Neuronal stem cell (in vitro differentiated cells): ENCODE measurements around the gene LDLRAD1. TPM values are rescaled to one million over a fixed set of nuclear protein-coding genes. Genes with fewer than 3 reads are reported as not detected.
A peak's percentile ranks its signal among the peaks of the same experiment; 100 is the strongest.

Experiments
- DNase-seq: peaks from one replicate; pipeline ENCODE4 v3.0.0-alpha.2; 2013; ENCODE audit warnings: low spot score
- H2AFZ ChIP-seq: one replicate; pipeline ENCODE4 v1.6.1; 2013; ENCODE audit warnings: mild to moderate bottlenecking, low read length, inconsistent platforms
- H2AK5ac ChIP-seq: 2 replicates; pipeline ENCODE4 v1.6.1; 2013; ENCODE audit warnings: low read depth, mild to moderate bottlenecking, inconsistent platforms, low read length, moderate library complexity, mixed read lengths
- H2BK120ac ChIP-seq: 2 replicates; pipeline ENCODE4 v1.6.1; 2013; ENCODE audit warnings: low read depth, mild to moderate bottlenecking, inconsistent platforms, low read length, moderate library complexity, mixed read lengths
- H2BK12ac ChIP-seq: one replicate; pipeline ENCODE4 v1.6.1; 2013; ENCODE audit warnings: low read length, inconsistent platforms
- H2BK15ac ChIP-seq: 2 replicates; pipeline ENCODE4 v1.6.1; 2013; ENCODE audit warnings: mild to moderate bottlenecking, low read length, inconsistent platforms, mixed read lengths
- H2BK5ac ChIP-seq: one replicate; pipeline ENCODE4 v1.6.1; 2013; ENCODE audit warnings: inconsistent platforms, mild to moderate bottlenecking, low read length, moderate library complexity
- H3K14ac ChIP-seq: one replicate; pipeline ENCODE4 v1.6.1; 2013; ENCODE audit warnings: low read length, inconsistent platforms
- H3K18ac ChIP-seq: 2 replicates; pipeline ENCODE4 v1.6.1; 2013; ENCODE audit warnings: low read length, inconsistent platforms
- H3K23ac ChIP-seq: 2 replicates; pipeline ENCODE4 v1.6.1; 2013; ENCODE audit warnings: low read depth, mild to moderate bottlenecking, mixed read lengths, low read length, inconsistent platforms; ENCODE audit not compliant: poor library complexity
- H3K27ac ChIP-seq: replicated peaks from 3 replicates; pipeline ENCODE4 v1.5.1; 2013; ENCODE audit warnings: low read length, inconsistent platforms
- H3K27me3 ChIP-seq, 3 experiments: 2 replicates each; pipeline ENCODE4 v1.6.1; 2013; ENCODE audit warnings: low read length in 3 of 3, mild to moderate bottlenecking in 2 of 3, inconsistent platforms in 1 of 3, low read depth in 1 of 3, mixed read lengths in 1 of 3, moderate library complexity in 1 of 3; ENCODE audit not compliant: control insufficient read depth in 3 of 3, insufficient read depth in 3 of 3
- H3K36me3 ChIP-seq, 2 donors: replicated peaks in 1 of 2; 2 replicates each; pipeline ENCODE4 v1.6.1; 2013; ENCODE audit warnings: low read length in 2 of 2; ENCODE audit not compliant: control insufficient read depth in 2 of 2, insufficient read depth in 2 of 2
- H3K4ac ChIP-seq: 2 replicates; pipeline ENCODE4 v1.6.1; 2013; ENCODE audit warnings: inconsistent platforms, mild to moderate bottlenecking, low read length, moderate library complexity
- H3K4me1 ChIP-seq, 2 donors: 1 replicate in 1 of 2; 2 replicates in 1 of 2; pipeline ENCODE4 v1.6.1; 2013; ENCODE audit warnings: low read length in 2 of 2, low read depth in 1 of 2; ENCODE audit not compliant: control insufficient read depth in 2 of 2, insufficient read depth in 1 of 2
- H3K4me2 ChIP-seq: one replicate; pipeline ENCODE4 v1.6.1; 2013; ENCODE audit warnings: mild to moderate bottlenecking, low read length, inconsistent platforms; ENCODE audit not compliant: insufficient read depth, poor library complexity, severe bottlenecking
- H3K4me3 ChIP-seq, 2 donors: 2 replicates each; pipeline ENCODE4 v1.5.1; 2013; ENCODE audit warnings: low read length in 2 of 2, mild to moderate bottlenecking in 2 of 2, inconsistent platforms in 1 of 2, moderate library complexity in 1 of 2
- H3K79me1 ChIP-seq: one replicate; pipeline ENCODE4 v1.6.1; 2013; ENCODE audit warnings: low read depth, mild to moderate bottlenecking, inconsistent platforms, low read length, moderate library complexity
- H3K9ac ChIP-seq: one replicate; pipeline ENCODE4 v1.6.1; 2013; ENCODE audit warnings: mild to moderate bottlenecking, low read depth, low read length, inconsistent platforms; ENCODE audit not compliant: poor library complexity
- H3K9me3 ChIP-seq, 2 donors: replicated peaks in 1 of 2; 2 replicates each; pipeline versions ENCODE3 to v1.6.1; 2013; ENCODE audit warnings: low read length in 2 of 2, mild to moderate bottlenecking in 2 of 2, inconsistent platforms in 1 of 2, low read depth in 1 of 2, mixed read lengths in 1 of 2, moderate library complexity in 1 of 2; ENCODE audit not compliant: control insufficient read depth in 2 of 2, insufficient read depth in 1 of 2
- H4K8ac ChIP-seq: one replicate; pipeline ENCODE4 v1.6.1; 2013; ENCODE audit warnings: low read depth, mild to moderate bottlenecking, inconsistent platforms, low read length, moderate library complexity
- H4K91ac ChIP-seq: one replicate; pipeline ENCODE4 v1.6.1; 2013; ENCODE audit warnings: low read length, low read depth, mild to moderate bottlenecking, inconsistent platforms; ENCODE audit not compliant: poor library complexity
- WGBS, 2 donors: extraction: QIAGEN DNeasy Blood & Tissue Kit; methylation state at CpG; one replicate each; pipeline ENCODE4 v1.1.7; 2013; ENCODE audit warnings: missing lambda C conversion rate in 2 of 2, mixed read lengths in 1 of 2; ENCODE audit not compliant: insufficient read length in 2 of 2, insufficient replicate concordance in 1 of 2; ENCODE audit errors: extremely low coverage in 2 of 2; 5-methylcytosine and 5-hydroxymethylcytosine counted together
- polyA plus RNA-seq, 2 experiments: library from polyadenylated mRNA; stranded (reverse); fragments of 200-250 nt; gene quantifications; one replicate each; pipeline ENCODE4 v1.2.3, GENCODE V29; 2013

LDLRAD1 gene, protein sequence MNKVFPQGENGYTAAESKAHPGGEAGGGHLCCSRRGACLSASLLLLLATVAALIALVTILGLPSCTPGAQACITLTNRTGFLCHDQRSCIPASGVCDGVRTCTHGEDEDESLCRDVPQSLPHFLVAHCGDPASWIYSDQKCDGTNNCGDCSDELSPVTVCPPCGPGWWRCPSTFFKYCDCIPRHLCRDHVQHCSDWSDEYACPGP
- polyA plus RNA-seq (2013, experiment 1 of 2): not detected
- not detected for polyA plus RNA-seq (2013, experiment 2 of 2)

DNA sequence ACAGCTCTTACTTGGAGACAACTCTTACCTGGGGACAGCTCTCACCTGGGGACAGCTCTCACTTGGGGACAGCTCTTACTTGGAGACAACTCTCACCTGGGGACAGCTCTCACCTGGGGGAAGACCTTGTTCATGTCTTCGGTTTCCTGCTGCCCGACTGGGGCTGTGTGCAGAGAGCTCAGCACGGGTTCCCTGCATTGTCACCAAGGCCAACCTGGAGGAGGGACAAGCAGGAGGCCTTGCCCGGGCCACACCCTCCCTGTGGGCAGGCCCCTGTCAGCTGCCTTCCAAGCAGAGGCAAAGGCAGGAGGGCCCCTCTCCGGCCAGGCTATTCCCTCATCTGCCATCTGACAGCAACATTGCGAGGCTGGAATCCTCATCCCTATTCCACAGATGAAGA, at the start of gene LDLRAD1:
TSS of gene LDLRAD1 (minus strand) at position 208 of the 400 bp plus-strand sequence. CDS start at position 134, 74 bp downstream.
- Histone ChIP-seq H3K14ac (no peak within 1 kb of the TSS), H3K27me3 (peaks cover 0 to 42% (median 0%) of the 10 kb centered on the region in 3 experiments), H2BK5ac (no peak within 1 kb of the TSS), H3K23ac (no peak within 1 kb of the TSS), H4K8ac (no peak within 1 kb of the TSS), H2AFZ (no peak within 1 kb of the TSS), H3K4me2 (no peak within 1 kb of the TSS), H3K4me1 (peaks cover 0 to under 1% of the 10 kb centered on the region in 2 donors), H3K9me3 (no peaks in the 10 kb centered on the region), H2BK15ac (no peak within 1 kb of the TSS), H2AK5ac (no peak within 1 kb of the TSS), H4K91ac (no peak within 1 kb of the TSS), H3K4me3 (peak within 1 kb of the TSS in 1 of 2 donors; percentile 45), H3K18ac (peak within 1 kb of the TSS; percentile 19), H3K36me3 (no peaks in the 10 kb centered on the region), H3K79me1 (no peaks in the 10 kb centered on the region), H2BK12ac (no peak within 1 kb of the TSS), H2BK120ac (no peak within 1 kb of the TSS), H3K4ac (no peak within 1 kb of the TSS), H3K9ac (no peak within 1 kb of the TSS), H3K27ac (no peak within 1 kb of the TSS)
- no peak for DNase-seq
- WGBS, 2 donors: no CpG with 5 or more reads among the region's 6 CpGs

DNA sequence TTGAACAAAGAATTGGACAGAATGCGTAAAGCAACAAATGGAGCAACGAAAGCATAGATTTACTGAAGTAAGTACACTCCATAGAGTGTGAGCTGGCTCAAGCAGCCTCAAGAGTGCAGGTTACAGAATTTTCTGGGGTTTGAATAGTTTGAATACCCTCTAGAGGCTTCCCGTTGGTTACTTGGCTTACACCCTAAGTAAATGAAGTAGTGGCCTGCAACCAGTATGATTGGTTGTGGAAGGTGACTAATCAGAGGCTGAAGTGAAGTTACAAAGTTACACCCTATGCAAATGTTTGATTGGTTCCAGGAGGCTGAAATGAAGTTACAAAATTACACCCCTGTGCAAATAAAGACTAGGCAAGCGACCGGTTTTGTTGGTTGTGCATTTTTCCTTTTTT, 46.3 kb upstream of the LDLRAD1 start:
- WGBS, 2 donors: no CpG with 5 or more reads among the region's 5 CpGs
- H3K14ac ChIP-seq: no peak overlapping the region
- no peaks in the 10 kb centered on the region for H3K27me3 ChIP-seq
- H3K23ac ChIP-seq: no peak overlapping the region
- H3K18ac ChIP-seq: no peak overlapping the region
- DNase-seq: no peak
- no peak overlapping the region for H3K4me3 ChIP-seq
- no peaks in the 10 kb centered on the region for H3K36me3 ChIP-seq
- H3K79me1 ChIP-seq: no peaks in the 10 kb centered on the region
- no peak overlapping the region for H4K91ac ChIP-seq
- no peak overlapping the region for H3K27ac ChIP-seq
- H3K4ac ChIP-seq: no peak overlapping the region
- no peak overlapping the region for H2AFZ ChIP-seq
- no peak overlapping the region for H2BK15ac ChIP-seq
- H3K9ac ChIP-seq: no peak overlapping the region
- no peaks in the 10 kb centered on the region for H3K4me1 ChIP-seq
- no peak overlapping the region for H2AK5ac ChIP-seq
- H2BK12ac ChIP-seq: no peak overlapping the region
- no peak overlapping the region for H2BK120ac ChIP-seq
- no peak overlapping the region for H2BK5ac ChIP-seq
- H4K8ac ChIP-seq: no peak overlapping the region
- H3K9me3 ChIP-seq: no peaks in the 10 kb centered on the region
- H3K4me2 ChIP-seq: no peak overlapping the region

DNA sequence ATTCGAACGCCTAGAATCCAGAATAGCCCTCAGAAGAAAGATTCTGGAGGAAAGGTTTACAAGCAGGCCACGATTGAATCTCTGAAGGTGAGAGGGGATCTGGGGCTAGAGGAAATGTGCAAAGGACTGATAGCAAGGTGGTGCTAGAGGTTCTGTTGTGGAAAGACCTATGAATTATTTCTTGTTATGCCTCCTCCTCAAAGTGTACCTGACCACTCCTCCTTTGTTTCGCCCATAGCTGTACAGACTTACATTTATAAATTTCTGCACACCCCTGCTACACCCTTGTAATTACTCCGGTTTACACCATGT, 36.4 kb upstream of the LDLRAD1 start:
- H3K14ac ChIP-seq: no peak overlapping the region
- H2AFZ ChIP-seq: peak overlapping the region; percentile 94
- no peak overlapping the region for H2BK5ac ChIP-seq
- DNase-seq: no peak
- H2BK12ac ChIP-seq: no peak overlapping the region
- H3K9me3 ChIP-seq: no peaks in the 10 kb centered on the region
- no CpG with 5 or more reads among the region's 5 CpGs for WGBS, 2 donors
- H3K4ac ChIP-seq: no peak overlapping the region
- no peak overlapping the region for H2BK15ac ChIP-seq
- peaks cover 2 to 4% of the 10 kb centered on the region in 2 donors for H3K4me1 ChIP-seq
- H3K4me3 ChIP-seq: peak overlapping the region in 1 of 2 donors; percentile 67
- no peak overlapping the region for H3K23ac ChIP-seq
- H4K91ac ChIP-seq: no peak overlapping the region
- no peak overlapping the region for H2AK5ac ChIP-seq
- no peak overlapping the region for H3K9ac ChIP-seq
- no peaks in the 10 kb centered on the region for H3K27me3 ChIP-seq
- H3K36me3 ChIP-seq: no peaks in the 10 kb centered on the region
- H3K18ac ChIP-seq: no peak overlapping the region
- no peak overlapping the region for H3K27ac ChIP-seq
- peak overlapping the region; percentile 26 for H3K4me2 ChIP-seq
- no peak overlapping the region for H2BK120ac ChIP-seq
- no peak overlapping the region for H4K8ac ChIP-seq
- H3K79me1 ChIP-seq: no peaks in the 10 kb centered on the region

DNA sequence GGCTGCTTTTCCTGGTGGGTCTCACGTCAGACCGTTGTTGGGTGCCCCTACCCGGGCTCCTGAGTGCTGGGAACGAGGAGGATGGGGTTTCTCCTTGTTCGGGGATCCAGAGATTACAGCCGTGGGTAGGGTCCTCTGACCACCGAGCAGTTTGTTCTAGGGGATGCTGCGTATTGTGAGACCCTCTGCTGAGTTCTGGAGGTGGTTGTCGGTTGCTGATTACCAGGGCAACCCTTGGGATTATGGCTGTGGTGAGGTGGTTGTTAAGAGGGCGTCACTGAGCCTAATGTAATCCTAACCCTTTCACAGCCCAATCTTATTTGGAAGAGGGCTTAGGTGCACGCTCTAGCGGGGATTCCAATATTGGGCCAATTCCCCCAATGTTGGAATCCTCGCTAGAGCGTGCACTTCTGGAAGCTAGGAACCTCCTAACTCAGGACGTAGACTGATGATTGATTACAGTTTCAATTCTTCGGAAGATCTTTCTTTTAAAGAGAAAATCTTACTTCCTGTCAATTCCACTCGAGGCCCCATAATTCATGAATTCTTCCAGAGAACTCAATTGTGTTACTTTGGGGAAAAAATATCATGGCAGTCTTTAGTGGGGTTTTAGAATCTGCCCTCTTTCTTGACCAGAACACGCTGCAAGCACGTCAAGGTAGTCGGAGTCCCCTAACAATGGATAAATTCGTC, 35.9 kb upstream of the LDLRAD1 start:
- no peak overlapping the region for H2BK120ac ChIP-seq
- DNase-seq: no peak
- H3K14ac ChIP-seq: no peak overlapping the region
- H2BK15ac ChIP-seq: no peak overlapping the region
- no peak overlapping the region for H4K8ac ChIP-seq
- H2BK5ac ChIP-seq: no peak overlapping the region
- no peaks in the 10 kb centered on the region for H3K9me3 ChIP-seq
- H4K91ac ChIP-seq: no peak overlapping the region
- no peak overlapping the region for H3K4ac ChIP-seq
- H3K9ac ChIP-seq: peak overlapping the region; percentile 68
- peak overlapping the region; percentile 63 for H3K4me2 ChIP-seq
- no peaks in the 10 kb centered on the region for H3K36me3 ChIP-seq
- peak overlapping the region; percentile 82 for H3K23ac ChIP-seq
- H2AK5ac ChIP-seq: no peak overlapping the region
- H3K4me3 ChIP-seq: peak overlapping the region; percentile 67 to 89
- no peaks in the 10 kb centered on the region for H3K27me3 ChIP-seq
- H2AFZ ChIP-seq: peak overlapping the region; percentile 94
- no CpG with 5 or more reads among the region's 21 CpGs for WGBS, 2 donors
- H3K79me1 ChIP-seq: no peaks in the 10 kb centered on the region
- peak overlapping the region; percentile 72 for H3K27ac ChIP-seq
- H3K4me1 ChIP-seq: peaks cover 2 to 4% of the 10 kb centered on the region in 2 donors
- H3K18ac ChIP-seq: peak overlapping the region; percentile 92
- no peak overlapping the region for H2BK12ac ChIP-seq
